Neutrophil (primary cell): ENCODE data around the gene MMUT.
A peak's percentile ranks its signal among the peaks of the same experiment; 100 is the strongest.

ENCODE experiments used
- H3K27ac ChIP-seq: fragments of 200-600 bp; sonication (generic); 2 replicates; pipeline ENCODE4 v1.5.1; 2016; ENCODE audit warnings: mild to moderate bottlenecking, moderate library complexity
- H3K27me3 ChIP-seq: fragments of 200-600 bp; sonication (generic); 2 replicates; pipeline ENCODE4 v1.6.0; 2016; ENCODE audit warnings: mild to moderate bottlenecking
- H3K36me3 ChIP-seq: fragments of 200-600 bp; sonication (generic); 2 replicates; pipeline ENCODE4 v1.5.1; 2017
- H3K4me1 ChIP-seq, 2 experiments: fragments of 200-600 bp in 1 of 2; sonication (generic) in 1 of 2; 1 replicate in 1 of 2; 2 replicates in 1 of 2; pipeline versions ENCODE4 v1.5.1 to v1.6.1; 2013 to 2016; ENCODE audit warnings: low read depth in 1 of 2, low read length in 1 of 2, mild to moderate bottlenecking in 1 of 2, moderate library complexity in 1 of 2; ENCODE audit not compliant: control insufficient read depth in 1 of 2, insufficient read depth in 1 of 2
- H3K4me3 ChIP-seq, 2 experiments: fragments of 200-600 bp in 1 of 2; sonication (generic) in 1 of 2; 1 replicate in 1 of 2; 2 replicates in 1 of 2; pipeline ENCODE4 v1.5.1; 2013 to 2016; ENCODE audit warnings: low read depth in 1 of 2, low read length in 1 of 2, mild to moderate bottlenecking in 1 of 2, moderate library complexity in 1 of 2
- H3K9me3 ChIP-seq: fragments of 200-600 bp; sonication (generic); 2 replicates; pipeline ENCODE4 v1.5.1; 2016
- TF ChIP-seq, protein P1 (sequence below): fragments of 200-600 bp; sonication (generic); IDR thresholded peaks from 2 replicates; pipeline ENCODE4 v1.5.1; 2016; ENCODE audit warnings: antibody characterized with exemption

The MMUT gene

DNA sequence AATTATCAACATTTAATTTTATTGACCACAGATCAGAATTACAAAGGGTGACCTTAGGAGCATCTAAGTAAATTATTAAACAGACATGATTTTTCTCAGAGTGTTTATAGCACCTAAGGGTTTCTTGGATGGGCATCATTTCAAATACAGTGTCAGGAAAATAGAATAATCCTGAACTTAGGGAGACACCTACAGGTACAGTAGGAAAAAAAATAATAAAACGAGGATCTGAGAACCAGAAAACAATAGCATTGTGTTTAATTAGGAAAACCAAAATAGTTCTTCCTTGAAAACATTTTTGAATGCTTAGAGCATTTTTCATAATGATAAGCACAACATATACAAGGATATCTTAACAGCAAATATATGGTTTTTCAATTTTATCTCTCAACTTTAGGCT, 39.2 kb downstream of the MMUT start:
- TF ChIP-seq, protein P1, sequence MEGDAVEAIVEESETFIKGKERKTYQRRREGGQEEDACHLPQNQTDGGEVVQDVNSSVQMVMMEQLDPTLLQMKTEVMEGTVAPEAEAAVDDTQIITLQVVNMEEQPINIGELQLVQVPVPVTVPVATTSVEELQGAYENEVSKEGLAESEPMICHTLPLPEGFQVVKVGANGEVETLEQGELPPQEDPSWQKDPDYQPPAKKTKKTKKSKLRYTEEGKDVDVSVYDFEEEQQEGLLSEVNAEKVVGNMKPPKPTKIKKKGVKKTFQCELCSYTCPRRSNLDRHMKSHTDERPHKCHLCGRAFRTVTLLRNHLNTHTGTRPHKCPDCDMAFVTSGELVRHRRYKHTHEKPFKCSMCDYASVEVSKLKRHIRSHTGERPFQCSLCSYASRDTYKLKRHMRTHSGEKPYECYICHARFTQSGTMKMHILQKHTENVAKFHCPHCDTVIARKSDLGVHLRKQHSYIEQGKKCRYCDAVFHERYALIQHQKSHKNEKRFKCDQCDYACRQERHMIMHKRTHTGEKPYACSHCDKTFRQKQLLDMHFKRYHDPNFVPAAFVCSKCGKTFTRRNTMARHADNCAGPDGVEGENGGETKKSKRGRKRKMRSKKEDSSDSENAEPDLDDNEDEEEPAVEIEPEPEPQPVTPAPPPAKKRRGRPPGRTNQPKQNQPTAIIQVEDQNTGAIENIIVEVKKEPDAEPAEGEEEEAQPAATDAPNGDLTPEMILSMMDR: no peak
- no peaks in the 10 kb centered on the region for H3K9me3 ChIP-seq
- H3K36me3 ChIP-seq: no peaks in the 10 kb centered on the region
- H3K4me3 ChIP-seq: no peak overlapping the region
- no peaks in the 10 kb centered on the region for H3K4me1 ChIP-seq
- no peak overlapping the region for H3K27ac ChIP-seq
- peaks cover 7% of the 10 kb centered on the region for H3K27me3 ChIP-seq

DNA sequence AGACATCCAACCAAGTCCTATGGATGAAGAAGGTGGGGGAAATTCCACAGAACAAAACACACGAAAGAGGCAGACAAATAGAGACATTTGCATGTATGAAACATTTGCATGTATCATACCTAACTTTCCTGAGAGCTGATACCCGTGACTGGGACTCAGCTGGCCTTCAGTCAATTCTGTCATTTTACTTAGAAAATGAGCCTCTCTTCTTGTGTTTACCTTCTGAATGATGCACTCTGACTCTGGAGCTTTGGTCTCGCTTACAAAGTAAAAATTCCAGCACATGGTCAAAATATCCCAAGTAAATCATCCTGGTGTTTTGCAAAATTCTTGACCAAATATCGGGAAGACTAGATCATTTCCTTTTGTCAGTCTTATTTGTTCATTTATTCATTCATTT, 46.9 kb downstream of the MMUT start:
- no peak overlapping the region for H3K4me3 ChIP-seq
- no peaks in the 10 kb centered on the region for H3K4me1 ChIP-seq
- peaks cover 7% of the 10 kb centered on the region for H3K27me3 ChIP-seq
- H3K9me3 ChIP-seq: no peaks in the 10 kb centered on the region
- H3K36me3 ChIP-seq: no peaks in the 10 kb centered on the region
- no peak overlapping the region for H3K27ac ChIP-seq
- TF ChIP-seq, protein P1: no peak

DNA sequence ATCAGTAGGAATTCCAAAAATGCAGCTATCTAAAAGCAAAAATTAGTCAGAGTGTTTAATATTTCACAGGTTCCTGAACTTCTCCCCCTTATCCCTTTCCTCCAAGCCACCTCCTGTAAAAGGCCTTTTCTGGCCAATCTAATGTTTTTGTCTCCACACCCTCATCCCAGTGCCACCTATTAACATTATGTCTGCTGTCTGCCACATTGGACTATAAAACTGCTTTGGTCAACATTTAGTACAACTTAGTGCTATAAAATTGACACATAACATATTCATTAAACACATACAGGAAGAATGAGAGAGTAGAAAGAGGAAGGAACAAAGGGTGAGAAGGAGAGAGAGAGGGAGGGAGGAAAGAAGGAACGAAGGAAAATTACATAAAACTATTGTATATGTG, 47.7 kb downstream of the MMUT start:
- TF ChIP-seq, protein P1: no peak
- H3K4me1 ChIP-seq: no peaks in the 10 kb centered on the region
- no peaks in the 10 kb centered on the region for H3K36me3 ChIP-seq

DNA sequence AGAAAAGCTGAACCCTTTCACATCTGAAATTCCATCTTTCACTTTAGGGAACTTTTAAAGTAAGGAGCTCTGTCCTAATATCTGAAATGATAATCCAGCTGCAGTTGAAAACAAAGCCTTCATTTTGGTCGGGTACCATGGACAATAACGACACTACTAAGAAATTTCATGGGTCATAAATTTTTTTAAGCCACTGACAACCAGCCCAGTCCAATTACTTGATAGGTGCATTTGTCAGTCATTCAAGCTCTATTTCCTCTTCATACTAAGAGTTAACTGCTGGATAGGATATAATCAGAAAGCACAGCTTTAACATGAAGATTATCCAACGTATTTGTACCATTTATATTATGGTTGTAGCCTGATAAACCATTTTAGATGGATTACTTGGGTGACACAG, 52.5 kb downstream of the MMUT start:
- no peaks in the 10 kb centered on the region for H3K4me1 ChIP-seq
- H3K27me3 ChIP-seq: no peaks in the 10 kb centered on the region
- TF ChIP-seq, protein P1: no peak
- no peaks in the 10 kb centered on the region for H3K9me3 ChIP-seq
- no peaks in the 10 kb centered on the region for H3K36me3 ChIP-seq
- no peak overlapping the region for H3K4me3 ChIP-seq
- no peak overlapping the region for H3K27ac ChIP-seq

More for the DNA sequence above, 47.7 kb downstream of the MMUT start:
- Histone ChIP-seq H3K27me3 (peaks cover 3% of the 10 kb centered on the region), H3K4me3 (no peak overlapping the region), H3K27ac (no peak overlapping the region), H3K9me3 (no peaks in the 10 kb centered on the region)

DNA sequence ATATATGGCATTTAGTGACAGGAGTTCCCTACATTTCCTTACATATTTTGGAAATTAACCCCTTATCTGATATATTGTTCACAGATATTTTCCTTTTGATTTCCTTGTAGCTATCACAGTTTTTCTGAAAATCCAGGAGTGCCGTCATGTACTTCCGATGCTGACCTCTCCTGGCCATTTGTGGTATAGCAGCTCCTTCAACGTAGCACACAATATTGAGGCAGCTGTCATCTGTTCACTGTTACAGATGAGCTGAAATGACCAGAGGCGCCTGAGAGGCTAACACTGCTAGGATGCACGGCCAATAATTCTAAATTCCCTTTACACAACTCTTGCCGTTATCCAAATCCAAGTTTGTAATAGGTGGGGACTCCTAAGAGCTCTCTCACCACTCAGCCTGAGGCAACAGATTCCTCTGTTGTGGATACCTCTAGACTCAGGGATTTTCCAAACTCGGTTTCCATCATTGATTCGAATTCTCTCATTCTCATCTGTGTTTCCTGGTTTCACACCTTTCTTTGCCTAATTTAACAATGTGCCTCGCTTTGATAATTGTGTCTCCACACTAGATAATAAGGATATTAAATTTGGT, 53.0 kb downstream of the MMUT start:
- Histone ChIP-seq H3K4me1 (no peaks in the 10 kb centered on the region), H3K4me3 (no peak overlapping the region), H3K36me3 (no peaks in the 10 kb centered on the region), H3K27ac (no peak overlapping the region), H3K27me3 (no peaks in the 10 kb centered on the region), H3K9me3 (no peaks in the 10 kb centered on the region)
- TF ChIP-seq, protein P1: peak; percentile 62
